ENCODE measurements around the gene GPHB5.
A peak's percentile ranks its signal among the peaks of the same experiment; 100 is the strongest.
"Not testable (repeated sequence)": the region's sequence is repeated elsewhere in the genome, so short reads cannot be mapped to it uniquely, and the experiment has no call there.

Gene GPHB5

DNA sequence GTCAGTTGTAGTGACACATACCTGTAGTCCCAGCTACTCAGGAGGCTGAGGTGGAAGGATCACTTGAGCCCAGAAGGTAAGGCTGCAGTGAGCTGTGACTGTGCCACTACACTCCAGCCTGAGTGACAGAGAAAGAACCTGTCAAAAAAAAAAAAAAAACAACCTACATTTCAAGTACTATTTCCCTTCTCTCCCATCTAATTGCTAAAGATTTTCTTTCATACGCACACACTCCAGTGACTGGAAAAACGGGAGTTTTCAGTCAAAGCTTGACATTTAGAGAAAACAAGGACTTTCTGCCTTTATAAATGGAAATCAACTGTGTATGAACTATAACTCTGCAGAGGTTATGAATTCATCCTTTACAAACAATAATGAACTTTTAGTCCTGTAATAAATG is 25.9 kb downstream of the GPHB5 start:
- no peak for FAIRE-seq

- no peak for FAIRE-seq
These were observed 27.8 kb downstream of the GPHB5 start for GRCh38 chr14:63290741-63291430.

- FAIRE-seq: no peak
These were observed 29.9 kb downstream of the GPHB5 start for GRCh38 chr14:63288853-63289252.

DNA sequence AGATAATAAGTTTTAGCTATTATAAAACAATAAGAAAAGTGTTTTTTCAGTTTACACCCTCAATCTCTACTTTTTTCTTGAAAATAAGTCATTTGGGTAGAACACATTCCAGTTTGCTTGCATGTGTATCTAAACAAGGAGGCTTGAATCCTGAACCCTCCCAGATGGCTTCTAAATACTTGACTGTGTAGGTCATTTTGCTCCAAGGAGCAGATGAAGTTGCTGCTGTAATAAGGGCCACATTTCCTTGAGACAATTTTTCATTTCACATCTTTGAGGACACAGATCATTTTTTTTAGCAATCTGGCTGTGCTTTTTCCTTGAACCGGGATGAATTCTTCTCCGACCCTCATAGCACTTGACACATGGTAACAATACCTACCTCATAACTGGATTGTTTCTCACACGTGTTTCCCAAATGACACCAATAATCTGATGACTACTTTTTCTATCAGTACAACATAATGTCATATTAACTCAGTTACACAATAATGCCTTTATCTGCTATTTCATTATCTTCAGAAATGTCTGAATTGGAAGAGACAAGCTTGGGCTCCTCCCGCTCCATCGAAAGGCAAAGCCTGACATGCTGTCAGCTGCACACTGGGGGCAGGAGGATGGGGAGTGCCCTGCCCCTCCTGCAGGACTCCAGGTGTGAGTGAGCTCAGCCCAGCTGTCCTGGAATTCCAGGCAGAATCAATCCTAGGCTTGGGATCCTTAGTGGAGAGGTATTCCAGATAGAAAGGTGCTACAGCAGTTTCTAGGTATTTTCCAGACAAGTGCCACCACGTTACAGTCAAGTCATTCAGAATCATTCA is 30.9 kb downstream of the GPHB5 start:
- no peak for FAIRE-seq

GRCh38 chr14:63286071-63286470 is 32.7 kb downstream of the GPHB5 start:
- FAIRE-seq: no peak

GRCh38 chr14:63283884-63284248 is 34.9 kb downstream of the GPHB5 start:
- FAIRE-seq: no peak

DNA sequence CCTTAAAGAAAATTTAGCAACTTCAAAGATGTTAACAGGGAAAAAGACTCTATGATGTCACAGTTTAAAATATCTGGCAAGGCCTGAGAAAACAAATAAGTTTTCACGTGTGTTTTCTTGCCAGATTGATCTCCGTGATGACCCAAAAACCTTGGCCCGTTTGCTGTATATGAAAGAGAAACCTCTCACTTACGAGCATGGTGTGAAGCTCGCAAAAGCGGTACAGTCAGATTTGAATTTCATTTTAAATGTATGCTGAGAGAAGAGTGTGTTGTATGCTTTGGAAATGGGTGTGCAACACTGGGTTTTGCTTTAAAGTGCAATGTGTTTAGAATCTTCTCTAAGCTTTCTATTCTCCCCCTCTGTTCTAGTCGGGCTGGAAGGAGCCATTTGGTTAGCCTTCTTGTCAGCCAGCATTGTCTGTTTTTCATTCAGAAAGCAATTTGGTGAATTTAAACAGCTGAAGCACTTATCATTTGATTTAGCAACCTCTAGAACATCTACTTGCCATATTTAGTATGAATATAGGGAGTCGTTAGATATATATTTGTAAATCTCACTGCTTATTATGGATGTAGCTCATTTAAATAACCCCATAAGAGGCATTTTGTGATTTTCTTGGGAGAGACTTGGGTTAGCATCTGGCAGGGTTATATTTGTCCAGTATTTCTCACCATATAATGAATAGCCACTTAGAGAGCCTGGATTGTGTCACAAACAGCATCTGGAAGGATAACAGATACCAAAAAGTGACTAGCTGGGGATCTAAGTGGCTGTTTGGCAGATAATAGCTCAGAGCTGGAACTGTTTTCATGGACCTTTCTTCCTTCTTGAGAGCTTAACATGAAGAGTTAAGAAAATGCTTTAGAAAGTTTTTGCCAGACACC is 35.5 kb downstream of the GPHB5 start:
- FAIRE-seq: no peak

DNA sequence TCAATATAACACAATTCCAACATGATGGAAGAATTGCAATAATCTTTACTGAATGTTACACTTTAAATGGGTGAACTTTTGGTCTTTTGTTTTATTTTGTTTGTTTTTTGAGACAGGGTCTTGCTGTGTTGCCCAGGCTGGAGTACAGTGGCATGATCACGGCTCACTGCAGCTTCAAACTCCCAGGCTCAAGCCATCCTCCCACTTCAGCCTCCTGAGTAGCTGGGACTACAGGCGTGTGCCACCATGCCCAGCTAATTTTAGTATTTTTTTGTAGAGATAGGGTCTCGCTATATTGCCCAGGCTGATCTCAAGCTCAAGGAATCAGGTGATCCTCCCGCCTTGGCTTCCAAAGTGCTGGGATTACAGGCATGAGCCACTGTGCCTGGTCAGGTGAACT is 38.8 kb downstream of the GPHB5 start:
- FAIRE-seq: not testable (repeated sequence)

GRCh38 chr14:63277591-63278183 is 41.0 kb downstream of the GPHB5 start:
- no peak for FAIRE-seq

GRCh38 chr14:63276492-63277342 is 42.0 kb downstream of the GPHB5 start:
- peak; percentile 85 for FAIRE-seq

- FAIRE-seq: no peak
These were observed 42.7 kb downstream of the GPHB5 start for GRCh38 chr14:63276016-63276415.

- no peak for FAIRE-seq
These were observed 43.1 kb downstream of the GPHB5 start for GRCh38 chr14:63275611-63276010.

GRCh38 chr14:63273717-63274655 is 44.7 kb downstream of the GPHB5 start:
- no peak for FAIRE-seq

DNA sequence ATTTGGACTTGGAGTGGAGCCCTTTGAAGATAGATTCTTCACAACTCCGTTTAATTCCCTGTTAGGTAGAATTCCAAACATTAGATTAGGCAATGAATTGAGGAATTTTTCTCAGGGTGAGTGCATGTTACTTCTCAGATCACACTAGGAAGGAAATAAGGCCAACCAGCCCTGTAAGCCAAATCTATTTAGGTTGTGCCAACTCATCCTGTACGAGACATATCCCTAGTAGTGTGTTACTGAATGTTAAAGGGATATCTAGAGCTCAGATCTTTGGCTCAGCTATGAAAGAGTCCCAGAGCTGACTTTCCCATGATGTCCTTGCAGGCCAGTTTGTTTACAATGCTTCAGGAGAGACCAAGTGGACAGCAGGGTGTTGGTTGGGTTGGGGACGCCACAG is 45.6 kb downstream of the GPHB5 start:
- FAIRE-seq: no peak

DNA sequence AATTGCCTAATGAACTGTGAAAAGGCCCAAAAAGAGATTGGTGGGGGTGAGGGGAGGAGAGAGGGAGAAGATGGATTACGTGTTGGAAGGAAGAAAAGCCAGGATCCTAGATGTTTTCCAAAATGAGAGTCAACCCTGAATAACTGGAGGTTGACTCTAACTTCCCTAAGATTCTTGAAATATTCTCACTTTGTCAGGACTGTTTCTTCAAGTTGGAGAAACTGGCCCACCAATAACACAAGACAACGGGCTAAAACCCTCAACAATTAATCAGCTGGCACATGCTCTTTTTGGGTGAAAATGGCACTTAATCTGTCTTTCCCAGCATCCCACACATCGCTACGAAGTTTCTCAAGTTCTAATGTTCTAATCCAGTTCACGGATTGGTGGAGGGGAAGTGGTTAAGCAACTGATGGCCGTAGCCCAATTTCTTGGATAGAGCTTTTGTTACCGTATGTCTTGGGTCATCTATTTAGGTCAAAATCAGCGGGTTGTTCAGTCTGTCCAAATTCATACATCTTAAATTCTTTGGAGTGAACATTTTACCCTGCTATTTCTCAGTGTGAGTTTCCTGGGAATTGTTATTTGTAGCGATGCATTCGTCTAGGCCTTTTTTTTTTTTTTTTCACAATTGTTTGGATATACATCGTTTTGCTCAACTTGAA is 49.0 kb downstream of the GPHB5 start:
- FAIRE-seq: no peak

GRCh38 chr14:63268771-63269170 is 50.0 kb downstream of the GPHB5 start:
- no peak for FAIRE-seq

DNA sequence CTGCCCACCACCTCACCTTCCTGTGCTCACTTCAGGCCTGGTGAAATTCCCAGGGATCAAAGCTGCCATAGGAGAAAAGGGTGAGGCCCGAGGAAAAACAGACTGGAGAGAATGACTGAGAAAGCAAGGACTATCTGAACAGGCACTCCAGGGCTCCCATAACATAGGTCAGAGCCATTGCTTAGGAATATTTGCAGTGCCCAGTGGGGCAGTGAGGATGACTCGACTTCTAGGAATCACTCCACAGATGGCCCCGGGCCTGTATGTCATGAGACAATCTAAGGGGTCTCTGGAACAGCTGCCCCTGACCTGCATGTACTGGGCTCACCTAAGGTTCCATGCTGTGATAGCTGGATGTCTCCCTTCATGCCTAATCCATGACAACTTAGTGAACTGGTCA is 51.6 kb downstream of the GPHB5 start:
- no peak for FAIRE-seq

- FAIRE-seq: no peak
These were observed 52.6 kb downstream of the GPHB5 start for GRCh38 chr14:63266106-63266505.
